Mucosa of descending colon (tissue), 3 donors: ENCODE data around the gene ANO6. TPM values are rescaled to one million over a fixed set of nuclear protein-coding genes. Genes with fewer than 3 reads are reported as not detected.
"Not testable (repeated sequence)": the region's sequence is repeated elsewhere in the genome, so short reads cannot be mapped to it uniquely, and the experiment has no call there.

Experiments used
- ATAC-seq: fragments of 200-7000 bp; cut with Tn5 transposase; one replicate; pipeline ENCODE4 v1.9.1; 2020; ENCODE audit warnings: mild to moderate bottlenecking, moderate library complexity
- DNase-seq, 3 donors: peaks; one replicate each; pipeline ENCODE4 v3.0.0-alpha.2; 2020
- H3K36me3 ChIP-seq: fragments of 200-600 bp; one replicate; pipeline ENCODE4 v1.8.0; 2021; ENCODE audit warnings: low read depth, mild to moderate bottlenecking
- H3K4me1 ChIP-seq: fragments of 200-600 bp; one replicate; pipeline ENCODE4 v1.8.0; 2021; ENCODE audit warnings: low read depth, mild to moderate bottlenecking
- H3K4me3 ChIP-seq: fragments of 200-600 bp; one replicate; pipeline ENCODE4 v1.8.0; 2021; ENCODE audit warnings: mild to moderate bottlenecking
- H3K9me3 ChIP-seq: fragments of 200-600 bp; one replicate; pipeline ENCODE4 v1.8.0; 2021; ENCODE audit warnings: mild to moderate bottlenecking
- intact Hi-C, 2 donors: fragments of 100-400 bp; cut with DNase I in 1 of 2; cut with micrococcal nuclease in 1 of 2; formaldehyde crosslinking; loops; one replicate each; pipeline versions ENCODE4 v1.11.0 to v1.11.1; 2022; cut with DNase I, micrococcal nuclease
- long read RNA-seq, 2 donors: library from polyadenylated mRNA; unstranded; transcript quantifications; one replicate each; pipeline ENCODE4 v2.0.0, GENCODE V29; 2019 to 2021
- total RNA-seq, 3 donors: library from RNA; stranded (reverse); fragmentation: NEBNext Ultra II Directional in 2 of 3; extraction: Animal tissue kit (Norgen Biotek cat#: 25700) in 2 of 3; gene quantifications; one replicate each; pipeline versions ENCODE4 v1.2.1 to v1.2.4, GENCODE V29; 2021 to 2023
- TF ChIP-seq, protein P1 (sequence below): fragments of 200-600 bp; IDR thresholded peaks from one replicate; pipeline ENCODE4 v1.8.0; 2022; ENCODE audit warnings: antibody characterized with exemption, mild to moderate bottlenecking
- donor health status: DM: no; HTN: no; CAD: no; lungs with moderate emphysema.
- donor health status: DM: no; HTN: no; CAD: no.
- donor health status: DM: no; HTN: yes; CAD: no.

The ANO6 gene
- 10 to 100 TPM in 2 of 3 donors, 1 to 10 TPM in 1; 7.8 to 65.8 (median 15.2) TPM for total RNA-seq
- long read RNA-seq, donor 1, full-length matches to known transcripts: 5 of 35 reads
- long read RNA-seq, donor 1, partial matches to known transcripts: 24 of 35 reads
- long read RNA-seq, donor 1, other reads (novel, unspliced or antisense): 6 of 35 reads
- long read RNA-seq, donor 2, partial matches to known transcripts: 3 of 6 reads
- long read RNA-seq, donor 2, other reads (novel, unspliced or antisense): 3 of 6 reads

- TF ChIP-seq, protein P1, sequence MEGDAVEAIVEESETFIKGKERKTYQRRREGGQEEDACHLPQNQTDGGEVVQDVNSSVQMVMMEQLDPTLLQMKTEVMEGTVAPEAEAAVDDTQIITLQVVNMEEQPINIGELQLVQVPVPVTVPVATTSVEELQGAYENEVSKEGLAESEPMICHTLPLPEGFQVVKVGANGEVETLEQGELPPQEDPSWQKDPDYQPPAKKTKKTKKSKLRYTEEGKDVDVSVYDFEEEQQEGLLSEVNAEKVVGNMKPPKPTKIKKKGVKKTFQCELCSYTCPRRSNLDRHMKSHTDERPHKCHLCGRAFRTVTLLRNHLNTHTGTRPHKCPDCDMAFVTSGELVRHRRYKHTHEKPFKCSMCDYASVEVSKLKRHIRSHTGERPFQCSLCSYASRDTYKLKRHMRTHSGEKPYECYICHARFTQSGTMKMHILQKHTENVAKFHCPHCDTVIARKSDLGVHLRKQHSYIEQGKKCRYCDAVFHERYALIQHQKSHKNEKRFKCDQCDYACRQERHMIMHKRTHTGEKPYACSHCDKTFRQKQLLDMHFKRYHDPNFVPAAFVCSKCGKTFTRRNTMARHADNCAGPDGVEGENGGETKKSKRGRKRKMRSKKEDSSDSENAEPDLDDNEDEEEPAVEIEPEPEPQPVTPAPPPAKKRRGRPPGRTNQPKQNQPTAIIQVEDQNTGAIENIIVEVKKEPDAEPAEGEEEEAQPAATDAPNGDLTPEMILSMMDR: no peak
- Histone ChIP-seq H3K4me3 (peak within 1 kb of the TSS; percentile 54), H3K4me1 (peaks cover 13% of the 10 kb centered on the region), H3K9me3 (no peaks in the 10 kb centered on the region), H3K36me3 (no peaks in the 10 kb centered on the region)
- DNase-seq (peak; percentile 90 to 93 (median 92)), ATAC-seq (peak; percentile 95)
- intact Hi-C loops: no loop called here
Measured at GRCh38 chr12:45215419-45216229, at the start of gene ANO6. TSS of gene ANO6 (plus strand) at chr12:45216095. CDS start at chr12:45216322, 227 bp downstream.

- no peaks in the 10 kb centered on the region for H3K4me1 ChIP-seq
- intact Hi-C loops: no loop called here
- DNase-seq (peak in 1 of 3 donors; percentile 26), ATAC-seq (no peak)
- no peaks in the 10 kb centered on the region for H3K36me3 ChIP-seq
- no peaks in the 10 kb centered on the region for H3K9me3 ChIP-seq
- TF ChIP-seq, protein P1: no peak
- no peak overlapping the region for H3K4me3 ChIP-seq
Measured at GRCh38 chr12:45168976-45169375, 46.9 kb upstream of the ANO6 start.

DNA sequence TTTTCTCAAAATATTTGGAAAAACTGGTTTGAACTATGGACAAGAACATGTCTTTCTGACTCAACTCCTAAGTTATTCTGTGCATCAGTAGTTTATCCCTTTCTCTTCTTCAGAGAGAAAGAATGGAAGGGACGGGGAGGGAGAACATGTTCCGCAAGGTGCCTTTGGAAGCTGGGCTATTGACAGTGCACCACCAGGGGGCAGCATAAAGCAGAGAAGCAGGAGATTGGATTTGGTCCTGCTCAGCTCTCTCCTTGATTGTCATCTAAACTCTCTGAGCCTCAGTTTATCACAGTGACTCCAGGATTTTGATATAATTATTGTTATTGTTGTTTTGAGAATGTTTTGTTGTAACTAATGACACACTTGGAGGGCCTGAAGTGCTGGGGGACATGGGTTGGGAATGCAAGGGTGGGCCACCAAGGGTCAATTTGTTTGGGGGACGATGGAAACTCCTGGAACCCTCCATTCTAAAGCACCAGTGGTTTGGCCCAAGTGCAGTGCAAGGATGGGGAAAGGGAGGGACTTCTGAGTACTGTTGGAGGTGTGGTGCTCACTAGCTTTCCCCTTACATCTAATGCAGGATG is 45.3 kb upstream of the ANO6 start:
- H3K4me1 ChIP-seq: no peaks in the 10 kb centered on the region
- H3K4me3 ChIP-seq: no peak overlapping the region
- TF ChIP-seq, protein P1: peak; percentile 87
- ATAC-seq (peak; percentile 91), DNase-seq (peak in 2 of 3 donors; percentile 81 to 94)
- peaks cover under 1% of the 10 kb centered on the region for H3K9me3 ChIP-seq
- no peaks in the 10 kb centered on the region for H3K36me3 ChIP-seq
- intact Hi-C loops: no loop called here

DNA sequence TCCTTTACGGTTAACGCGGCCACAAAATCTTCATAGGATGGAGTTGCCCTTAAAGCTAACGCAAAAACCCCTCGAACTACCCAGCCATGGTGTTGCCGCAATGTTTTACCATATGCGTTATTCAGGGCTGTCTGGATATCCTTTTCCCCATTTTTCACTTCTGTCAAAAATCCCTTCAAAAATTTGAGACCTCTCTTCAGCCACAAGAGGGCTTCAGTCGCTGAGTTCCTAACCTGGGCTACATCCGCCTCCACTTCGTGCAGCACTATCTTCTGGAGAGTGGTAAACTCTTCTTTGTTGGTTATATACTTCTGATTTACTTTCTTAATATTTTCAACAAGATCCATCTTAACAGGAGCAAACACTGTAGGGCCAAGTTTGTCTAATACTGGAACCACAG is 42.6 kb upstream of the ANO6 start:
- H3K4me1 ChIP-seq, intact Hi-C loops, ATAC-seq, H3K4me3 ChIP-seq, H3K36me3 ChIP-seq, DNase-seq: not testable (repeated sequence)
- peaks cover 21% of the 10 kb centered on the region for H3K9me3 ChIP-seq

GRCh38 chr12:45174595-45174994 is 41.3 kb upstream of the ANO6 start:
- Histone ChIP-seq H3K4me3 (no peak overlapping the region), H3K4me1 (no peaks in the 10 kb centered on the region), H3K9me3 (peaks cover 34% of the 10 kb centered on the region), H3K36me3 (no peaks in the 10 kb centered on the region)
- TF ChIP-seq, protein P1: no peak
- DNase-seq (no peak), ATAC-seq (no peak)
- intact Hi-C loops: no loop called here

- H3K4me3 ChIP-seq: no peak overlapping the region
- H3K9me3 ChIP-seq: peaks cover 35% of the 10 kb centered on the region
- intact Hi-C loops: no loop called here
- TF ChIP-seq, protein P1: no peak
- ATAC-seq (no peak), DNase-seq (no peak)
- no peaks in the 10 kb centered on the region for H3K4me1 ChIP-seq
- H3K36me3 ChIP-seq: no peaks in the 10 kb centered on the region
Measured at GRCh38 chr12:45178771-45179170, 37.1 kb upstream of the ANO6 start.
